GM20000 (cell line): Measurements from ENCODE around the gene LGALS13.

Experiments
- DNase-seq: peaks from one replicate; pipeline ENCODE4 v3.0.0; 2012; ENCODE audit warnings: low spot score
- TF ChIP-seq, protein P1 (sequence below): IDR thresholded peaks from 2 replicates; pipeline ENCODE4 v1.5.1; 2012; ENCODE audit warnings: mild to moderate bottlenecking, control low read depth; ENCODE audit errors: extremely low read depth, missing control alignments

The LGALS13 gene

DNA sequence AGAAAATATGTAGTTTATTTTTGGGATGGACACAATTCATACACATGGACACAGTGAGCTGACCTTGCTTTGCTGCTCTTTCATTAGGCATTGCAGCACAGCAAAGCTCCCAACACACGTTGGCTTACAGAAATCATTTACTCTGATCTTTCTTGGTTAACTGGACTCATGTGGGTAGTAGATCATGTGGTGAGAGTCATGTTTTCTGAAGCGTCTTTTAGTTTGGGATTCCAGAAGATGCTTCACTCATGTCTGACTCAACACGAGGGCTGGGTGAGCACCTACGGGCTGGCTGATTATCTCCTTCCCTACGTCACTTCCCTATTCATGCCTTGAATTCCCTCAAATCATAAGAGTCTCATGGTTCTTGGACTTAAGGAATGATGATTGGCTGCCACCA lies 41.3 kb downstream of the LGALS13 start:
- TF ChIP-seq, protein P1, sequence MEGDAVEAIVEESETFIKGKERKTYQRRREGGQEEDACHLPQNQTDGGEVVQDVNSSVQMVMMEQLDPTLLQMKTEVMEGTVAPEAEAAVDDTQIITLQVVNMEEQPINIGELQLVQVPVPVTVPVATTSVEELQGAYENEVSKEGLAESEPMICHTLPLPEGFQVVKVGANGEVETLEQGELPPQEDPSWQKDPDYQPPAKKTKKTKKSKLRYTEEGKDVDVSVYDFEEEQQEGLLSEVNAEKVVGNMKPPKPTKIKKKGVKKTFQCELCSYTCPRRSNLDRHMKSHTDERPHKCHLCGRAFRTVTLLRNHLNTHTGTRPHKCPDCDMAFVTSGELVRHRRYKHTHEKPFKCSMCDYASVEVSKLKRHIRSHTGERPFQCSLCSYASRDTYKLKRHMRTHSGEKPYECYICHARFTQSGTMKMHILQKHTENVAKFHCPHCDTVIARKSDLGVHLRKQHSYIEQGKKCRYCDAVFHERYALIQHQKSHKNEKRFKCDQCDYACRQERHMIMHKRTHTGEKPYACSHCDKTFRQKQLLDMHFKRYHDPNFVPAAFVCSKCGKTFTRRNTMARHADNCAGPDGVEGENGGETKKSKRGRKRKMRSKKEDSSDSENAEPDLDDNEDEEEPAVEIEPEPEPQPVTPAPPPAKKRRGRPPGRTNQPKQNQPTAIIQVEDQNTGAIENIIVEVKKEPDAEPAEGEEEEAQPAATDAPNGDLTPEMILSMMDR: no peak

DNA sequence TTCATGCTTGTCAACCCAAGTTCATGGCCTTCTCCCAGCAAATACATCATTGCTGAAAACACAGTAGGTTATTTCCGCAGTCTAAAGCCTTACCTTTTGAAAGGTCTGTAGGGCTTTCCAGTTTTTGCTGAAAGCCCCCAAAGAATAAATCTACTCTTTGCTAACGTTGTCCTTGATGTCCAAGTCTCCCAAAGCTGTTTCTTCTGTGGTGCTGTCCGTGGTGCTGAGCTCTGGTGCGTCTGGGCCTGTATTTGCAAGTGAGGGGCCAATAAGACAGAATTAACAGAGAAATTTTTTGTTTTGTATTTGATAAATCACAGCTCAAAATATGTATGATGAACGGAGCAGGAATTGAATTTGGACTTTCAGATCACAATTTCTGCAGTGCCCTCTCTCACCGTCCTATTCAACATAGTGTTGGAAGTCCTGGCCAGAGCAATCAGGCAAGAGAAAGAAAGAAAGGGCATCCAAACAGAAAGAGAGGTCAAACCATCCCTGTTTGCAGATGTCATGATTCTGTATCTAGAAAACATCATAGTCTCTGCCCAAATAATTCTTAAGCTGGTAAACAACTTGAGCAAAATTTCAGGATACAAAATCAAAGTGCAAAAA lies 43.6 kb downstream of the LGALS13 start:
- DNase-seq: no peak
- TF ChIP-seq, protein P1: no peak

More for the DNA sequence above, 41.3 kb downstream of the LGALS13 start:
- no peak for DNase-seq

DNA sequence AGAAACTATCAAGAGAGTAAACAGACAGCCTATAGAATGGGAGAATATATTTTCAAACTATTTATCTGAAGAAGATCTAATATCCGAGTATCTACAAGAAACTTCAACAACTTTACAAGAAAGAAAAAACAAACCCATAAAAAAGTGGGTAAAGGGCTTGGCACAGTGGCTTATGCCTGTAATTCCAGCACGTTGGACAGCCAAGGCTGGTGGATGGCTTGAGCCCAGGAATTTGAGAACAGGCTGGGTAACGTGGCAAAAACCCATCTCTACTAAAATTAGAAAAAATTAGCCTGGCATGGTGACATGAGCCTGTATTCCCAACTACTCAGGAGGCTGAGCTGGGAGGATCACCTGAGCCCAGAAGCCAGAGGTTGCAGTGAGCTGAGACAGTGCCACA lies 45.6 kb downstream of the LGALS13 start:
- no peak for DNase-seq
- TF ChIP-seq, protein P1: no peak

DNA sequence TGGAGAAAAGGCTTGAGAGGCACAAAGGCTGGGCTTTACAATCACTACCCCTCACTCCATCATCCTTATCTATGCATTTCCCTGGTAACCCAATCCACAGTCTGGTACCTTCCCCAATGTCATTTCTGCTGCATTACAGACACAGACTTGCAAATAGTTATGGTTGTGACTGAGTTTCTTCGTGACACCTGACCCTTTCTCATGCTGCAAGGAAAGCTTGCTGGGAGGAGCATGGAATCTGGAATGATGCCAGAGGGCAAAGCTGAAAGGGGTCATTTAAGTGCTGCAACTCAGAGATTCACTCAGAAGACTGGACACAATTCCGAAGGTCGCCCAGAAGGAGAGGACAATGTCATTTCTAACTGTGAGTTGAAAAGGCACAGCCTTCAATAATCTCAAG lies 53.3 kb downstream of the LGALS13 start, which contains the start of gene LGALS16:
Gene LGALS16 (plus strand): TSS at position 301 of the 400 bp plus-strand sequence. CDS start 49 bp downstream, at position 350.
- no peak for DNase-seq

More for the DNA sequence above, 53.3 kb downstream of the LGALS13 start, which contains the start of gene LGALS16:
- TF ChIP-seq, protein P1: no peak
